B cell (primary cell): ENCODE data around the gene GIMAP5. TPM values are rescaled to one million over a fixed set of nuclear protein-coding genes. Genes with fewer than 3 reads are reported as not detected.

ENCODE experiments used
- ATAC-seq: fragments of 200-7000 bp; cut with Tn5 transposase; one replicate; pipeline ENCODE4 v1.10.0; 2021; ENCODE audit warnings: low read depth, mild to moderate bottlenecking, moderate number of reproducible peaks, moderate library complexity
- CTCF ChIA-PET: fragments of 350-600 bp; sonication (Branson Sonifier 250); formaldehyde crosslinking; loops from one replicate; lab custom pipeline; 2021; ENCODE audit warnings: antibody characterized with exemption, inconsistent platforms; lab: Charles Lee
- POLR2A ChIA-PET: fragments of 350-600 bp; sonication (Branson Sonifier 250); formaldehyde crosslinking; loops from one replicate; lab custom pipeline; 2021; ENCODE audit warnings: antibody characterized with exemption; lab: Charles Lee
- DNase-seq: peaks from one replicate; pipeline ENCODE4 v3.0.0; 2013
- H2AFZ ChIP-seq: 2 replicates; pipeline ENCODE4 v1.6.1; 2012; ENCODE audit warnings: mild to moderate bottlenecking, low read depth, low read length; ENCODE audit not compliant: insufficient read depth, poor library complexity, severe bottlenecking
- H3K27ac ChIP-seq, 2 donors: 1 replicate in 1 of 2; 2 replicates in 1 of 2; pipeline ENCODE4 v1.5.1; 2012 to 2013; ENCODE audit warnings: low read length in 2 of 2, mild to moderate bottlenecking in 2 of 2, moderate library complexity in 1 of 2
- H3K27me3 ChIP-seq, 4 experiments: fragments of 200-600 bp in 1 of 4; sonication (generic) in 1 of 4; replicated peaks in 1 of 4; 1 replicate in 2 of 4; 2 replicates in 2 of 4; pipeline versions ENCODE4 v1.6.1 to v1.7.0; 2013 to 2016; ENCODE audit warnings: low read length in 3 of 4, mild to moderate bottlenecking in 2 of 4, mixed read lengths in 1 of 4, moderate library complexity in 1 of 4; ENCODE audit not compliant: insufficient read depth in 4 of 4, control insufficient read depth in 3 of 4; ENCODE audit errors: control extremely low read depth in 1 of 4
- H3K36me3 ChIP-seq, 2 experiments: replicated peaks in 1 of 2; 1 replicate in 1 of 2; 2 replicates in 1 of 2; pipeline versions ENCODE4 v1.6.1 to v1.7.1; 2013; ENCODE audit warnings: low read length in 1 of 2; ENCODE audit not compliant: insufficient read depth in 2 of 2, control insufficient read depth in 1 of 2; ENCODE audit errors: control extremely low read depth in 1 of 2, extremely low read depth in 1 of 2
- H3K4me1 ChIP-seq, 2 donors: fragments of 200-600 bp in 1 of 2; sonication (generic) in 1 of 2; 1 replicate in 1 of 2; 2 replicates in 1 of 2; pipeline versions ENCODE4 v1.5.1 to v1.6.1; 2013 to 2017; ENCODE audit warnings: low read length in 2 of 2; ENCODE audit not compliant: control insufficient read depth in 2 of 2, insufficient read depth in 2 of 2
- H3K4me2 ChIP-seq: replicated peaks from 2 replicates; pipeline ENCODE3; 2012; ENCODE audit warnings: mild to moderate bottlenecking, low read depth, low read length; ENCODE audit not compliant: poor library complexity, severe bottlenecking
- H3K4me3 ChIP-seq, 5 experiments: fragments of 200-600 bp in 1 of 5; sonication (generic) in 1 of 5; 1 replicate in 3 of 5; 2 replicates in 2 of 5; pipeline versions ENCODE4 v1.5.1 to v1.7.0; 2011 to 2016; ENCODE audit warnings: low read length in 4 of 5, mild to moderate bottlenecking in 4 of 5, low read depth in 2 of 5, control low read depth in 1 of 5, moderate library complexity in 1 of 5; ENCODE audit not compliant: insufficient read depth in 1 of 5; ENCODE audit errors: control extremely low read depth in 1 of 5, extremely low read depth in 1 of 5
- H3K79me2 ChIP-seq: fragments of 200-600 bp; sonication (generic); one replicate; pipeline ENCODE4 v1.6.0; 2016; ENCODE audit warnings: low read length; ENCODE audit not compliant: control insufficient read depth, insufficient read depth
- H3K9ac ChIP-seq: fragments of 200-600 bp; sonication (generic); 2 replicates; pipeline ENCODE4 v1.6.1; 2017; ENCODE audit warnings: mild to moderate bottlenecking, low read length, moderate library complexity
- H3K9me3 ChIP-seq, 3 donors: one replicate each; pipeline versions ENCODE4 v1.6.1 to v1.7.1; 2013; ENCODE audit warnings: low read length in 2 of 3; ENCODE audit not compliant: control insufficient read depth in 2 of 3, insufficient read depth in 1 of 3; ENCODE audit errors: control extremely low read depth in 1 of 3
- H4K20me1 ChIP-seq: 2 replicates; pipeline ENCODE4 v1.6.0; 2012; ENCODE audit warnings: mild to moderate bottlenecking, low read length; ENCODE audit not compliant: insufficient read depth, control insufficient read depth, poor library complexity, severe bottlenecking
- H3K27ac Mint-ChIP-seq: one replicate; pipeline ENCODE4 v1.8.0; 2021; ENCODE audit warnings: mixed read lengths
- H3K27me3 Mint-ChIP-seq: one replicate; pipeline ENCODE4 v1.8.0; 2021; ENCODE audit warnings: mixed read lengths
- H3K4me1 Mint-ChIP-seq: one replicate; pipeline ENCODE4 v1.8.0; 2021; ENCODE audit warnings: mixed read lengths
- H3K4me3 Mint-ChIP-seq: one replicate; pipeline ENCODE4 v1.8.0; 2021; ENCODE audit warnings: mixed read lengths
- H3K9me3 Mint-ChIP-seq: one replicate; pipeline ENCODE4 v1.8.0; 2022; ENCODE audit warnings: mixed read lengths; ENCODE audit not compliant: insufficient read depth
- EZH2 ChIP-seq: IDR thresholded peaks from 2 replicates; pipeline ENCODE4 v1.6.1; 2012; ENCODE audit warnings: borderline replicate concordance, low read depth, mild to moderate bottlenecking, moderate library complexity, low read length; ENCODE audit not compliant: insufficient read depth, poor library complexity, severe bottlenecking
- WGBS: methylation state at CpG from one replicate; pipeline ENCODE4 v1.1.5; 2013; ENCODE audit warnings: missing lambda C conversion rate; ENCODE audit not compliant: insufficient coverage; 5-methylcytosine and 5-hydroxymethylcytosine counted together
- intact Hi-C: fragments of 100-400 bp; cut with micrococcal nuclease; formaldehyde crosslinking; loops from one replicate; pipeline ENCODE4 v1.10.0; 2022
- polyA plus RNA-seq: library from polyadenylated mRNA; depleted of rRNA; stranded (reverse); fragments of >200 nt; gene quantifications from 2 replicates; pipeline ENCODE4 v1.2.3, GENCODE V29; 2012
- total RNA-seq, 2 donors: library from RNA; stranded (reverse); fragments of 120-200 nt in 1 of 2; gene quantifications; 1 replicate in 1 of 2; 2 replicates in 1 of 2; pipeline versions ENCODE4 v1.2.3 to v1.2.4, GENCODE V29; 2013 to 2022
- TF ChIP-seq, protein P1 (sequence below): fragments of 200-600 bp; IDR thresholded peaks from one replicate; pipeline ENCODE4 v1.8.0; 2022; ENCODE audit warnings: antibody characterized with exemption, mild to moderate bottlenecking

Gene GIMAP5
- total and polyA plus RNA-seq, 2 donors (not counting 1 experiment from before 2014, with no cell fraction given): 0.27 to 0.40 TPM

GRCh38 chr7:150722431-150722931, 14.7 kb upstream of the GIMAP5 start:
- H3K9me3 ChIP-seq: no peaks in the 10 kb centered on the region
- no peak overlapping the region for H3K4me3 Mint-ChIP-seq
- 86% methylated on average over 10 of the region's 12 CpGs for WGBS
- no peaks in the 10 kb centered on the region for H3K79me2 ChIP-seq
- TF ChIP-seq, protein P1, sequence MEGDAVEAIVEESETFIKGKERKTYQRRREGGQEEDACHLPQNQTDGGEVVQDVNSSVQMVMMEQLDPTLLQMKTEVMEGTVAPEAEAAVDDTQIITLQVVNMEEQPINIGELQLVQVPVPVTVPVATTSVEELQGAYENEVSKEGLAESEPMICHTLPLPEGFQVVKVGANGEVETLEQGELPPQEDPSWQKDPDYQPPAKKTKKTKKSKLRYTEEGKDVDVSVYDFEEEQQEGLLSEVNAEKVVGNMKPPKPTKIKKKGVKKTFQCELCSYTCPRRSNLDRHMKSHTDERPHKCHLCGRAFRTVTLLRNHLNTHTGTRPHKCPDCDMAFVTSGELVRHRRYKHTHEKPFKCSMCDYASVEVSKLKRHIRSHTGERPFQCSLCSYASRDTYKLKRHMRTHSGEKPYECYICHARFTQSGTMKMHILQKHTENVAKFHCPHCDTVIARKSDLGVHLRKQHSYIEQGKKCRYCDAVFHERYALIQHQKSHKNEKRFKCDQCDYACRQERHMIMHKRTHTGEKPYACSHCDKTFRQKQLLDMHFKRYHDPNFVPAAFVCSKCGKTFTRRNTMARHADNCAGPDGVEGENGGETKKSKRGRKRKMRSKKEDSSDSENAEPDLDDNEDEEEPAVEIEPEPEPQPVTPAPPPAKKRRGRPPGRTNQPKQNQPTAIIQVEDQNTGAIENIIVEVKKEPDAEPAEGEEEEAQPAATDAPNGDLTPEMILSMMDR: no peak
- no peak for TF ChIP-seq EZH2
- H2AFZ ChIP-seq: no peak overlapping the region
- POLR2A ChIA-PET: no interaction called here
- no peak overlapping the region for H3K27ac Mint-ChIP-seq
- H3K9me3 Mint-ChIP-seq: no peaks in the 10 kb centered on the region
- intact Hi-C loops: no loop called here
- no peaks in the 10 kb centered on the region for H3K4me1 Mint-ChIP-seq
- CTCF ChIA-PET: no interaction called here
- no peak overlapping the region for H3K4me3 ChIP-seq
- peaks cover 0 to 5% of the 10 kb centered on the region in 2 experiments for H3K36me3 ChIP-seq
- ATAC-seq (no peak), DNase-seq (no peak)
- no peak overlapping the region for H3K4me2 ChIP-seq
- no peak overlapping the region for H3K9ac ChIP-seq
- no peaks in the 10 kb centered on the region for H3K4me1 ChIP-seq
- peaks cover 8% of the 10 kb centered on the region for H3K27me3 Mint-ChIP-seq
- H3K27ac ChIP-seq: no peak overlapping the region
- no peaks in the 10 kb centered on the region for H4K20me1 ChIP-seq
- H3K27me3 ChIP-seq: no peaks in the 10 kb centered on the region

GRCh38 chr7:150723467-150723866, 13.8 kb upstream of the GIMAP5 start:
- DNase-seq (no peak), ATAC-seq (no peak)
- ChIA-PET POLR2A (no interaction called here), CTCF (no interaction called here)
- no peaks in the 10 kb centered on the region for H3K4me1 Mint-ChIP-seq
- Histone ChIP-seq H3K9me3 (peaks cover 0 to 2% (median 0%) of the 10 kb centered on the region in 3 donors), H3K79me2 (no peaks in the 10 kb centered on the region), H3K4me3 (no peak overlapping the region), H2AFZ (no peak overlapping the region), H3K4me1 (no peaks in the 10 kb centered on the region), H4K20me1 (no peaks in the 10 kb centered on the region), H3K9ac (no peak overlapping the region), H3K27me3 (no peaks in the 10 kb centered on the region), H3K4me2 (no peak overlapping the region), H3K27ac (no peak overlapping the region), H3K36me3 (peaks cover 0 to 5% of the 10 kb centered on the region in 2 experiments)
- intact Hi-C loops: no loop called here
- H3K4me3 Mint-ChIP-seq: no peak overlapping the region
- no CpG with 5 or more reads among the region's 1 CpG for WGBS
- H3K27me3 Mint-ChIP-seq: peaks cover 8% of the 10 kb centered on the region
- H3K27ac Mint-ChIP-seq: no peak overlapping the region
- no peaks in the 10 kb centered on the region for H3K9me3 Mint-ChIP-seq
- no peak for TF ChIP-seq EZH2
- TF ChIP-seq, protein P1: no peak
